Transverse colon (tissue), 4 donors: ENCODE data around the gene ANAPC10. TPM values are rescaled to one million over a fixed set of nuclear protein-coding genes. Genes with fewer than 3 reads are reported as not detected.

Source experiments
- DNase-seq: peaks from one replicate; pipeline ENCODE4 v3.0.0-alpha.2; 2019
- H3K27ac ChIP-seq, 4 donors: fragments of 200-600 bp; sonication (generic); 2 replicates each; pipeline ENCODE4 v1.5.1; 2016 to 2018; ENCODE audit warnings: inconsistent platforms in 4 of 4
- H3K27me3 ChIP-seq: fragments of 200-600 bp; sonication (generic); 2 replicates; pipeline ENCODE4 v1.5.1; 2017; ENCODE audit warnings: inconsistent platforms
- H3K36me3 ChIP-seq, 4 donors: fragments of 200-600 bp; sonication (generic); 2 replicates each; pipeline ENCODE4 v1.5.1; 2017 to 2019; ENCODE audit warnings: inconsistent platforms in 4 of 4
- H3K4me1 ChIP-seq, 4 donors: fragments of 200-600 bp; sonication (generic); 2 replicates each; pipeline ENCODE4 v1.5.1; 2017 to 2020; ENCODE audit warnings: inconsistent platforms in 4 of 4
- H3K4me3 ChIP-seq, 4 donors: fragments of 200-600 bp; sonication (generic); 1 replicate in 1 of 4; 2 replicates in 3 of 4; pipeline versions ENCODE4 v1.5.1 to v1.6.1; 2017 to 2019; ENCODE audit warnings: inconsistent platforms in 4 of 4
- H3K9me3 ChIP-seq, 2 donors: fragments of 200-600 bp; sonication (generic); 2 replicates each; pipeline ENCODE4 v1.5.1; 2017 to 2019; ENCODE audit warnings: inconsistent platforms in 2 of 2
- EP300 ChIP-seq: sonication (generic); formaldehyde crosslinking; IDR thresholded peaks from one replicate; pipeline ENCODE4 v1.6.1; 2017; ENCODE audit warnings: antibody characterized with exemption, low read depth
- POLR2A ChIP-seq: fragments of 450-650 bp; IDR thresholded peaks from one replicate; pipeline ENCODE4 v1.6.1; 2016; ENCODE audit warnings: antibody characterized with exemption, mild to moderate bottlenecking, moderate library complexity
- POLR2AphosphoS5 ChIP-seq, 3 donors: sonication (generic); formaldehyde crosslinking; IDR thresholded peaks; one replicate each; pipeline ENCODE4 v1.6.1; 2016; ENCODE audit warnings: antibody characterized with exemption in 3 of 3
- WGBS, 2 donors: methylation state at CpG; one replicate each; pipeline ENCODE4 v1.1.5; 2018; ENCODE audit warnings: low coverage in 1 of 2; 5-methylcytosine and 5-hydroxymethylcytosine counted together
- in situ Hi-C, 4 donors: fragments of 200-750 bp; cut with MboI; loops; one replicate each; pipeline versions ENCODE4 v1.15.0 to v1.15.1; 2017; ENCODE audit warnings: low sequenced_read_pairs in 3 of 4, low pct_ligation_motif_present in 1 of 4, low pct_unique_long_range_greater_than_20kb in 1 of 4
- intact Hi-C: fragments of 100-400 bp; cut with DNase I; formaldehyde crosslinking; loops from one replicate; pipeline ENCODE4 v1.15.1; 2023; ENCODE audit warnings: low total_unique reads
- total RNA-seq, 4 donors: library from RNA; depleted of rRNA; stranded (reverse); fragments of >200 nt; gene quantifications; one replicate each; pipeline ENCODE4 v1.1.0, GENCODE V29; 2016
- TF ChIP-seq, protein P1 (sequence below), 5 experiments: fragments of 200-600 bp in 3 of 5; fragments of 450-650 bp in 2 of 5; sonication (generic) in 3 of 5; IDR thresholded peaks; 1 replicate in 2 of 5; 2 replicates in 3 of 5; pipeline ENCODE4 v1.5.1; 2016 to 2017; ENCODE audit warnings: antibody characterized with exemption in 5 of 5, inconsistent platforms in 3 of 5, mild to moderate bottlenecking in 2 of 5, moderate library complexity in 1 of 5

Gene ANAPC10
- total RNA-seq, 4 donors from 2014 or later, result 7.5 to 24.8 (median 15.4) TPM

- TF ChIP-seq POLR2AphosphoS5 (IDR thresholded peaks at IDR 0.05) (no peak), POLR2A (no peak), EP300 (no peak)
- TF ChIP-seq, protein P1, sequence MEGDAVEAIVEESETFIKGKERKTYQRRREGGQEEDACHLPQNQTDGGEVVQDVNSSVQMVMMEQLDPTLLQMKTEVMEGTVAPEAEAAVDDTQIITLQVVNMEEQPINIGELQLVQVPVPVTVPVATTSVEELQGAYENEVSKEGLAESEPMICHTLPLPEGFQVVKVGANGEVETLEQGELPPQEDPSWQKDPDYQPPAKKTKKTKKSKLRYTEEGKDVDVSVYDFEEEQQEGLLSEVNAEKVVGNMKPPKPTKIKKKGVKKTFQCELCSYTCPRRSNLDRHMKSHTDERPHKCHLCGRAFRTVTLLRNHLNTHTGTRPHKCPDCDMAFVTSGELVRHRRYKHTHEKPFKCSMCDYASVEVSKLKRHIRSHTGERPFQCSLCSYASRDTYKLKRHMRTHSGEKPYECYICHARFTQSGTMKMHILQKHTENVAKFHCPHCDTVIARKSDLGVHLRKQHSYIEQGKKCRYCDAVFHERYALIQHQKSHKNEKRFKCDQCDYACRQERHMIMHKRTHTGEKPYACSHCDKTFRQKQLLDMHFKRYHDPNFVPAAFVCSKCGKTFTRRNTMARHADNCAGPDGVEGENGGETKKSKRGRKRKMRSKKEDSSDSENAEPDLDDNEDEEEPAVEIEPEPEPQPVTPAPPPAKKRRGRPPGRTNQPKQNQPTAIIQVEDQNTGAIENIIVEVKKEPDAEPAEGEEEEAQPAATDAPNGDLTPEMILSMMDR (IDR thresholded peaks at IDR 0.05), result no peak
- intact Hi-C loops (no loop called here), in situ Hi-C loops (no loop called here)
- Histone ChIP-seq H3K36me3 (no peaks in the 10 kb centered on the region), H3K27ac (no peak overlapping the region), H3K4me3 (no peak overlapping the region), H3K27me3 (no peaks in the 10 kb centered on the region), H3K4me1 (no peaks in the 10 kb centered on the region), H3K9me3 (no peaks in the 10 kb centered on the region)
- no peak for DNase-seq
- WGBS, 2 donors, result 63 to 72% methylated on average over 1 of the region's 1 CpG
These were observed 127.4 kb downstream of the ANAPC10 start for GRCh38 chr4:144970597-144970996.

GRCh38 chr4:144969821-144970220 is 128.2 kb downstream of the ANAPC10 start:
- 78 to 84% methylated on average over 2 of the region's 2 CpGs for WGBS, 2 donors
- in situ Hi-C loops, result no loop called here
- H3K9me3 ChIP-seq, result no peaks in the 10 kb centered on the region

DNA sequence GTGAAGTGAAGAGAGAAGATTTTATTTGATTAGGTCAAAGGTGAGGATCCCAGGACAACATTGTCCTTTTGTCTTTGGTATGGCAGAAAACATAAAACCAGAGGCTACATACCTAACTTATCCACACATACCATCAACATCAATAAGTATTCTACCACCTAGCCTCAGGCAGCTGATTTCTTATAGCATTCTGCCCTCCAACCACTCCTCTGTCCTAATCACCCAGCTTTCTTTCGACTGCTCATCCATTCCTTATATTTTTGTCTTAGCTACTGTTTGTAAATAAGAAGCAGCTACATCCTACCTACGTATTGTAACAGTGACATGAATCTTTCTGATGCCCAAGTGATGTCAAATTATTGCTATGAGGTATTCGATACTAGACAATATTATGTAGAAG is 129.4 kb downstream of the ANAPC10 start:
- H3K9me3 ChIP-seq, result no peaks in the 10 kb centered on the region
- no peak for DNase-seq
- no peak overlapping the region for H3K4me3 ChIP-seq
- no peaks in the 10 kb centered on the region for H3K4me1 ChIP-seq
- H3K36me3 ChIP-seq, result no peaks in the 10 kb centered on the region
- in situ Hi-C loops (no loop called here), intact Hi-C loops (no loop called here)
- no peak overlapping the region for H3K27ac ChIP-seq
- TF ChIP-seq, protein P1 (IDR thresholded peaks at IDR 0.05), result no peak
- TF ChIP-seq POLR2A (no peak), EP300 (no peak), POLR2AphosphoS5 (IDR thresholded peaks at IDR 0.05) (no peak)
- H3K27me3 ChIP-seq, result no peaks in the 10 kb centered on the region
- WGBS, 2 donors, result 83 to 90% methylated on average over 3 of the region's 3 CpGs

More at GRCh38 chr4:144969821-144970220, 128.2 kb downstream of the ANAPC10 start:
- H3K4me1 ChIP-seq, result no peaks in the 10 kb centered on the region
- H3K27me3 ChIP-seq, result no peaks in the 10 kb centered on the region
- no peak overlapping the region for H3K4me3 ChIP-seq
- TF ChIP-seq, protein P1 (IDR thresholded peaks at IDR 0.05), result no peak
- TF ChIP-seq EP300 (no peak), POLR2A (no peak), POLR2AphosphoS5 (IDR thresholded peaks at IDR 0.05) (no peak)
- no peak for DNase-seq
- H3K27ac ChIP-seq, result no peak overlapping the region
- H3K36me3 ChIP-seq, result no peaks in the 10 kb centered on the region
- intact Hi-C loops, result no loop called here

GRCh38 chr4:144967161-144967560 is 130.8 kb downstream of the ANAPC10 start:
- no peaks in the 10 kb centered on the region for H3K9me3 ChIP-seq
- no peak for DNase-seq
- H3K4me3 ChIP-seq, result no peak overlapping the region
- H3K36me3 ChIP-seq, result no peaks in the 10 kb centered on the region
- TF ChIP-seq EP300, result no peak
- TF ChIP-seq, protein P1 (IDR thresholded peaks at IDR 0.05), result no peak
- no peak for TF ChIP-seq POLR2A
- TF ChIP-seq POLR2AphosphoS5 (IDR thresholded peaks at IDR 0.05), result no peak
- H3K27me3 ChIP-seq, result no peaks in the 10 kb centered on the region
- intact Hi-C loops, result no loop called here
- no peaks in the 10 kb centered on the region for H3K4me1 ChIP-seq
- in situ Hi-C loops, result no loop called here
- WGBS, 2 donors, result 79 to 85% methylated on average over 4 of the region's 4 CpGs
- H3K27ac ChIP-seq, result no peak overlapping the region
